ENCODE data around the gene CDK2AP2.
"Not testable (repeated sequence)": the region's sequence is repeated elsewhere in the genome, so short reads cannot be mapped to it uniquely, and the experiment has no call there.

Gene CDK2AP2

GRCh38 chr11:67489203-67489884, 18.6 kb downstream of the CDK2AP2 start:
- DNase-seq, result no peak

GRCh38 chr11:67486481-67487195, 21.3 kb downstream of the CDK2AP2 start:
- DNase-seq, result no peak

GRCh38 chr11:67485873-67486361, 22.0 kb downstream of the CDK2AP2 start:
- not testable (repeated sequence) for DNase-seq

GRCh38 chr11:67484847-67485311, 23.1 kb downstream of the CDK2AP2 start:
- DNase-seq, result no peak

GRCh38 chr11:67483831-67484665, 23.9 kb downstream of the CDK2AP2 start:
- DNase-seq, result no peak

- peak; percentile 80 for DNase-seq
These were observed 24.8 kb downstream of the CDK2AP2 start, which contains the start of gene AIP for GRCh38 chr11:67482827-67483798. AIP (plus strand) TSS chr11:67483026; CDS start chr11:67483159, 133 bp downstream.

- no peak for DNase-seq
These were observed 25.6 kb downstream of the CDK2AP2 start for GRCh38 chr11:67482275-67482826.

GRCh38 chr11:67477344-67478050, 30.5 kb downstream of the CDK2AP2 start:
- DNase-seq, result not testable (repeated sequence)

GRCh38 chr11:67476692-67477091, 31.3 kb downstream of the CDK2AP2 start:
- DNase-seq, result not testable (repeated sequence)

- no peak for DNase-seq
These were observed 35.1 kb downstream of the CDK2AP2 start for GRCh38 chr11:67472882-67473281.

- DNase-seq, result no peak
These were observed 37.5 kb downstream of the CDK2AP2 start for GRCh38 chr11:67470337-67471002.

GRCh38 chr11:67469508-67469811, 38.5 kb downstream of the CDK2AP2 start:
- DNase-seq, result no peak

GRCh38 chr11:67468759-67469507, 39.0 kb downstream of the CDK2AP2 start, which contains the start of gene TMEM134:
TMEM134 (minus strand) TSS chr11:67469251; CDS start chr11:67469192, 59 bp downstream.
- DNase-seq, result peak; percentile 35

- no peak for DNase-seq
These were observed 39.6 kb downstream of the CDK2AP2 start for GRCh38 chr11:67468456-67468758.

GRCh38 chr11:67468056-67468455, 39.9 kb downstream of the CDK2AP2 start:
- no peak for DNase-seq

GRCh38 chr11:67466962-67467771, 40.8 kb downstream of the CDK2AP2 start:
- no peak for DNase-seq

GRCh38 chr11:67466367-67466766, 41.6 kb downstream of the CDK2AP2 start:
- no peak for DNase-seq

- not testable (repeated sequence) for DNase-seq
These were observed 42.4 kb downstream of the CDK2AP2 start for GRCh38 chr11:67465530-67465929.

GRCh38 chr11:67465189-67465510, 42.8 kb downstream of the CDK2AP2 start:
- DNase-seq, result no peak

Data from NCI-H1436 treated with DMSO at 0.1 percent for 48 hours (cell line).